ENCODE measurements around the gene COL26A1. TPM values are rescaled to one million over a fixed set of nuclear protein-coding genes. Genes with fewer than 3 reads are reported as not detected.

COL26A1 gene
- total and polyA plus RNA-seq, 8 donors, result 0.20 to 0.55 (median 0.31) TPM; not detected in 5

- intact Hi-C loops (cut with DNase I; ENCODE audit: low total_unique reads), result no loop called here
- no peak for TF ChIP-seq EP300 (IDR thresholded peaks at IDR 0.05)
- TF ChIP-seq POLR2AphosphoS5 (IDR thresholded peaks at IDR 0.05), result no peak
- no peak for TF ChIP-seq CTCF (IDR thresholded peaks at IDR 0.05)
These were observed 215.9 kb downstream of the COL26A1 start for GRCh38 chr7:101578552-101578951.

GRCh38 chr7:101580596-101580995 lies 217.9 kb downstream of the COL26A1 start:
- no peak overlapping the region for H3K4me3 ChIP-seq
- H3K4me1 ChIP-seq, result no peaks in the 10 kb centered on the region
- H3K36me3 ChIP-seq, result no peaks in the 10 kb centered on the region
- TF ChIP-seq EP300 (IDR thresholded peaks at IDR 0.05) (no peak), CTCF (IDR thresholded peaks at IDR 0.05) (no peak), POLR2A (IDR thresholded peaks at IDR 0.05) (no peak), POLR2AphosphoS5 (IDR thresholded peaks at IDR 0.05) (no peak)
- intact Hi-C loops (cut with DNase I; ENCODE audit: low total_unique reads), result no loop called here
- 89 to 94% (median 93%) methylated on average over 2 to 7 of the region's 7 CpGs for WGBS, 5 donors
- no peaks in the 10 kb centered on the region for H3K27me3 ChIP-seq
- DNase-seq, result no peak
- H3K27ac ChIP-seq, result no peak overlapping the region
- peaks cover 3 to 16% (median 11%) of the 10 kb centered on the region in 4 donors for H3K9me3 ChIP-seq

More at GRCh38 chr7:101578552-101578951, 215.9 kb downstream of the COL26A1 start:
- H3K4me1 ChIP-seq, result no peaks in the 10 kb centered on the region
- DNase-seq, result no peak
- WGBS, 5 donors, result 33 to 52% (median 41%) methylated on average over 1 of the region's 1 CpG
- H3K27ac ChIP-seq, result no peak overlapping the region
- no peak overlapping the region for H3K4me3 ChIP-seq
- H3K27me3 ChIP-seq, result no peaks in the 10 kb centered on the region
- H3K36me3 ChIP-seq, result no peaks in the 10 kb centered on the region
- peaks cover 3 to 14% (median 10%) of the 10 kb centered on the region in 4 donors for H3K9me3 ChIP-seq

- no peak overlapping the region for H3K27ac ChIP-seq
- H3K4me3 ChIP-seq, result no peak overlapping the region
- peaks cover 0 to 5% (median 0%) of the 10 kb centered on the region in 4 donors for H3K4me1 ChIP-seq
- WGBS, 5 donors, result 64 to 75% (median 66%) methylated on average over 10 of the region's 10 CpGs
- DNase-seq, result no peak
- no peaks in the 10 kb centered on the region for H3K36me3 ChIP-seq
- H3K27me3 ChIP-seq, result no peaks in the 10 kb centered on the region
- no peak for TF ChIP-seq POLR2AphosphoS5 (IDR thresholded peaks at IDR 0.05)
- no peak for TF ChIP-seq CTCF (IDR thresholded peaks at IDR 0.05)
- no peak for TF ChIP-seq POLR2A (IDR thresholded peaks at IDR 0.05)
- no peak for TF ChIP-seq EP300 (IDR thresholded peaks at IDR 0.05)
- intact Hi-C loops (cut with DNase I; ENCODE audit: low total_unique reads), result no loop called here
- H3K9me3 ChIP-seq, result peaks cover 3 to 13% (median 9%) of the 10 kb centered on the region in 4 donors
These were observed 219.2 kb downstream of the COL26A1 start for GRCh38 chr7:101581891-101582290.

GRCh38 chr7:101582971-101583370 lies 220.3 kb downstream of the COL26A1 start:
- peaks cover 0 to 5% (median 0%) of the 10 kb centered on the region in 4 donors for H3K4me1 ChIP-seq
- DNase-seq, result no peak
- no peak overlapping the region for H3K27ac ChIP-seq
- no peak overlapping the region for H3K4me3 ChIP-seq
- intact Hi-C loops (cut with DNase I; ENCODE audit: low total_unique reads), result no loop called here
- no peak for TF ChIP-seq POLR2AphosphoS5 (IDR thresholded peaks at IDR 0.05)
- TF ChIP-seq CTCF (IDR thresholded peaks at IDR 0.05), result no peak
- no peak for TF ChIP-seq EP300 (IDR thresholded peaks at IDR 0.05)
- TF ChIP-seq POLR2A (IDR thresholded peaks at IDR 0.05), result no peak
- WGBS, 5 donors, result 94 to 97% (median 97%) methylated on average over 3 of the region's 3 CpGs
- H3K27me3 ChIP-seq, result no peaks in the 10 kb centered on the region
- H3K9me3 ChIP-seq, result peaks cover 3 to 10% (median 7%) of the 10 kb centered on the region in 4 donors
- no peaks in the 10 kb centered on the region for H3K36me3 ChIP-seq

All from stomach (tissue), 9 donors.